Esophagus squamous epithelium (tissue), 4 donors: ENCODE measurements around the gene RALGPS1.

Source experiments
- POLR2A ChIP-seq, 4 donors: fragments of 450-650 bp; IDR thresholded peaks; one replicate each; pipeline ENCODE4 v1.6.1; 2017; ENCODE audit warnings: antibody characterized with exemption in 4 of 4, mild to moderate bottlenecking in 4 of 4, moderate library complexity in 3 of 4
- TF ChIP-seq, protein P1 (sequence below), 6 experiments: fragments of 450-650 bp in 4 of 6; fragments of 200-600 bp in 2 of 6; sonication (generic) in 2 of 6; IDR thresholded peaks; one replicate each; pipeline ENCODE4 v1.5.1; 2016 to 2019; ENCODE audit warnings: antibody characterized with exemption in 6 of 6, mild to moderate bottlenecking in 4 of 6, moderate library complexity in 4 of 6

DNA sequence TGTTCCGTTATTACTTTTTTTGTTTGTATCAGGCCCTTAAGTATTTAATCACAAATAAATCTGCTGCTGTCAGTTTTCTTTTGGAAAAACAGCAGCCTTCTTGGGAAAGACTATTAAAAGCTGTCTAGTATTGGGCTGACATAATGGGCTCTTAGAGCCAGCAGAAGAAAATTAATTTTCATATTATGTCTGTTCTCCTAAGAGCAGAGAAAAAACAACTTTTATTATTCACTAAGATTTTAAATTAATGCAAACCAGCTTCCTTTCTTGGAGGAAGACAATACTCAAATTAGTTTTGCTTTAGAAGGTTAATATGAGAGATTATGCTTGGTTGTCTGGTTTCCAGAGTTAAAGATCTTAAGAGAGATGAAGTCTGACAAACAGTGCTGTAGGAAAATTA lies 319.4 kb downstream of the RALGPS1 start:
- TF ChIP-seq, protein P1, sequence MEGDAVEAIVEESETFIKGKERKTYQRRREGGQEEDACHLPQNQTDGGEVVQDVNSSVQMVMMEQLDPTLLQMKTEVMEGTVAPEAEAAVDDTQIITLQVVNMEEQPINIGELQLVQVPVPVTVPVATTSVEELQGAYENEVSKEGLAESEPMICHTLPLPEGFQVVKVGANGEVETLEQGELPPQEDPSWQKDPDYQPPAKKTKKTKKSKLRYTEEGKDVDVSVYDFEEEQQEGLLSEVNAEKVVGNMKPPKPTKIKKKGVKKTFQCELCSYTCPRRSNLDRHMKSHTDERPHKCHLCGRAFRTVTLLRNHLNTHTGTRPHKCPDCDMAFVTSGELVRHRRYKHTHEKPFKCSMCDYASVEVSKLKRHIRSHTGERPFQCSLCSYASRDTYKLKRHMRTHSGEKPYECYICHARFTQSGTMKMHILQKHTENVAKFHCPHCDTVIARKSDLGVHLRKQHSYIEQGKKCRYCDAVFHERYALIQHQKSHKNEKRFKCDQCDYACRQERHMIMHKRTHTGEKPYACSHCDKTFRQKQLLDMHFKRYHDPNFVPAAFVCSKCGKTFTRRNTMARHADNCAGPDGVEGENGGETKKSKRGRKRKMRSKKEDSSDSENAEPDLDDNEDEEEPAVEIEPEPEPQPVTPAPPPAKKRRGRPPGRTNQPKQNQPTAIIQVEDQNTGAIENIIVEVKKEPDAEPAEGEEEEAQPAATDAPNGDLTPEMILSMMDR (IDR thresholded peaks at IDR 0.05), result no peak
- no peak for TF ChIP-seq POLR2A (IDR thresholded peaks at IDR 0.05)
